Measurements from ENCODE around the gene SNTB2.

DNA sequence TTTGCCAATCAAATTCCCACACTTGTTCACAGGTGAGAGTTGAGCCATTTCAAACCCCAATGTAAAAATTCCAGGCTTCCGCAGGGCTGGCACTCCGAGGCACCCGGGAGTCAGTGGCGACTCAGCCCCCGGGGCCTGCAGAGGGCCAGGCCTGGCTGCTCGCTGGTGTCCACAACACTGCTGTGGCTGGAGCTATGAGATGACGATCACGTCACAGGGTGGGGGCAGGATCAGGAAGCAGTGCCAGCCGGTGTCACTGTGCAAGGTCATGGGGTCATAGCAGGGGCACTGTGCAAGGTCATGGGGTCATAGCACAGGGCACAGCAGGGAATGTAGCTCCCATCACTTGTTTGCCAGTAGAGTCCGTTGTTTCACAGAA lies 131.9 kb downstream of the SNTB2 start:
- TF ChIP-seq, protein P1, sequence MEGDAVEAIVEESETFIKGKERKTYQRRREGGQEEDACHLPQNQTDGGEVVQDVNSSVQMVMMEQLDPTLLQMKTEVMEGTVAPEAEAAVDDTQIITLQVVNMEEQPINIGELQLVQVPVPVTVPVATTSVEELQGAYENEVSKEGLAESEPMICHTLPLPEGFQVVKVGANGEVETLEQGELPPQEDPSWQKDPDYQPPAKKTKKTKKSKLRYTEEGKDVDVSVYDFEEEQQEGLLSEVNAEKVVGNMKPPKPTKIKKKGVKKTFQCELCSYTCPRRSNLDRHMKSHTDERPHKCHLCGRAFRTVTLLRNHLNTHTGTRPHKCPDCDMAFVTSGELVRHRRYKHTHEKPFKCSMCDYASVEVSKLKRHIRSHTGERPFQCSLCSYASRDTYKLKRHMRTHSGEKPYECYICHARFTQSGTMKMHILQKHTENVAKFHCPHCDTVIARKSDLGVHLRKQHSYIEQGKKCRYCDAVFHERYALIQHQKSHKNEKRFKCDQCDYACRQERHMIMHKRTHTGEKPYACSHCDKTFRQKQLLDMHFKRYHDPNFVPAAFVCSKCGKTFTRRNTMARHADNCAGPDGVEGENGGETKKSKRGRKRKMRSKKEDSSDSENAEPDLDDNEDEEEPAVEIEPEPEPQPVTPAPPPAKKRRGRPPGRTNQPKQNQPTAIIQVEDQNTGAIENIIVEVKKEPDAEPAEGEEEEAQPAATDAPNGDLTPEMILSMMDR (IDR thresholded peaks at IDR 0.05): no peak
- TF ChIP-seq ELF1 (IDR thresholded peaks at IDR 0.05) (no peak), MXI1 (IDR thresholded peaks at IDR 0.05; ENCODE audit: low read depth, low read length) (no peak), EP300 (IDR thresholded peaks at IDR 0.05; ENCODE audit: borderline replicate concordance in 1 of 2, low read depth in 1 of 2, low read length in 1 of 2) (no peak)
- TF ChIP-seq, protein P2, sequence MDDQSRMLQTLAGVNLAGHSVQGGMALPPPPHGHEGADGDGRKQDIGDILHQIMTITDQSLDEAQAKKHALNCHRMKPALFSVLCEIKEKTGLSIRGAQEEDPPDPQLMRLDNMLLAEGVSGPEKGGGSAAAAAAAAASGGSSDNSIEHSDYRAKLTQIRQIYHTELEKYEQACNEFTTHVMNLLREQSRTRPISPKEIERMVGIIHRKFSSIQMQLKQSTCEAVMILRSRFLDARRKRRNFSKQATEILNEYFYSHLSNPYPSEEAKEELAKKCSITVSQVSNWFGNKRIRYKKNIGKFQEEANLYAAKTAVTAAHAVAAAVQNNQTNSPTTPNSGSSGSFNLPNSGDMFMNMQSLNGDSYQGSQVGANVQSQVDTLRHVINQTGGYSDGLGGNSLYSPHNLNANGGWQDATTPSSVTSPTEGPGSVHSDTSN (IDR thresholded peaks at IDR 0.05): no peak

All from SK-N-SH (cell line).